H1 (cell line): ENCODE measurements around the gene NTMT1. TPM values are rescaled to one million over a fixed set of nuclear protein-coding genes. Genes with fewer than 3 reads are reported as not detected.
A peak's percentile ranks its signal among the peaks of the same experiment; 100 is the strongest.

ENCODE experiments used
- CTCF ChIA-PET: fragments of 300-600 bp; sonication (Branson Sonifier 250); formaldehyde crosslinking; loops from one replicate; lab custom pipeline; 2021; ENCODE audit not compliant: partially characterized antibody; lab: Charles Lee
- POLR2A ChIA-PET: fragments of 300-600 bp; sonication (Branson Sonifier 250); formaldehyde crosslinking; loops from one replicate; lab custom pipeline; 2021; ENCODE audit warnings: inconsistent platforms; ENCODE audit not compliant: partially characterized antibody; lab: Charles Lee
- DNase-seq, 2 experiments: peaks; one replicate each; pipeline versions ENCODE4 v3.0.0 to v3.0.0-alpha.2; 2010 to 2022; ENCODE audit warnings: low spot score in 2 of 2, low read depth in 1 of 2, mixed read lengths in 1 of 2
- FAIRE-seq: peaks from 2 replicates; lab custom pipeline; 2011; peaks lifted over from hg19 to GRCh38; lab: Jason Lieb, UNC
- H2AFZ ChIP-seq: 2 replicates; pipeline ENCODE4 v1.8.1; 2012; ENCODE audit warnings: low read length, inconsistent platforms
- H2AK5ac ChIP-seq: 2 replicates; pipeline ENCODE4 v1.6.1; 2013; ENCODE audit warnings: low read depth, low read length
- H2BK120ac ChIP-seq: replicated peaks from 2 replicates; pipeline ENCODE3; 2013; ENCODE audit warnings: low read depth, low read length, inconsistent platforms
- H2BK12ac ChIP-seq: 2 replicates; pipeline ENCODE4 v1.6.1; 2013; ENCODE audit warnings: low read depth, low read length
- H2BK15ac ChIP-seq: 2 replicates; pipeline ENCODE4 v1.6.1; 2013; ENCODE audit warnings: low read length
- H2BK20ac ChIP-seq: 2 replicates; pipeline ENCODE4 v1.6.1; 2013; ENCODE audit warnings: low read length
- H2BK5ac ChIP-seq: 2 replicates; pipeline ENCODE4 v1.6.1; 2013; ENCODE audit warnings: low read depth, low read length
- H3K14ac ChIP-seq: 2 replicates; pipeline ENCODE4 v1.6.1; 2013; ENCODE audit warnings: inconsistent platforms; ENCODE audit not compliant: insufficient read length
- H3K18ac ChIP-seq: 2 replicates; pipeline ENCODE4 v1.6.1; 2013; ENCODE audit warnings: low read length; ENCODE audit errors: extremely low read depth
- H3K23ac ChIP-seq: 2 replicates; pipeline ENCODE4 v1.6.1; 2013; ENCODE audit warnings: inconsistent platforms; ENCODE audit not compliant: insufficient read length
- H3K23me2 ChIP-seq: 2 replicates; pipeline ENCODE4 v1.6.1; 2013; ENCODE audit warnings: low read depth, low read length
- H3K27ac ChIP-seq: 2 replicates; pipeline ENCODE4 v1.6.1; 2011; ENCODE audit warnings: low read depth, low read length, inconsistent platforms
- H3K27me3 ChIP-seq, 4 experiments: replicated peaks in 1 of 4; 1 replicate in 1 of 4; 2 replicates in 3 of 4; pipeline versions ENCODE4 v1.6.1 to v1.8.1; 2011 to 2013; ENCODE audit warnings: low read length in 3 of 4, mild to moderate bottlenecking in 3 of 4, inconsistent platforms in 2 of 4, mixed read lengths in 2 of 4, moderate library complexity in 1 of 4; ENCODE audit not compliant: control insufficient read depth in 3 of 4, insufficient read depth in 3 of 4; ENCODE audit errors: extremely low read depth in 1 of 4
- H3K36me3 ChIP-seq, 4 experiments: 2 replicates each; pipeline versions ENCODE4 v1.6.1 to v1.8.1; 2011 to 2013; ENCODE audit warnings: mild to moderate bottlenecking in 4 of 4, low read length in 3 of 4, moderate library complexity in 2 of 4, control low read depth in 1 of 4, inconsistent platforms in 1 of 4; ENCODE audit not compliant: insufficient read depth in 4 of 4, control insufficient read depth in 2 of 4
- H3K4ac ChIP-seq: replicated peaks from 2 replicates; pipeline ENCODE3; 2013; ENCODE audit warnings: low read length, low read depth, mixed read lengths, inconsistent platforms; ENCODE audit not compliant: insufficient read length
- H3K4me1 ChIP-seq, 4 experiments: replicated peaks in 1 of 4; 1 replicate in 1 of 4; 2 replicates in 3 of 4; pipeline versions ENCODE4 v1.6.1 to v1.8.1; 2011 to 2013; ENCODE audit warnings: low read length in 3 of 4, inconsistent platforms in 2 of 4, mixed read lengths in 1 of 4; ENCODE audit not compliant: insufficient read depth in 4 of 4, control insufficient read depth in 3 of 4
- H3K4me2 ChIP-seq, 2 experiments: 2 replicates each; pipeline versions ENCODE4 v1.6.1 to v1.8.1; 2011 to 2013; ENCODE audit warnings: low read depth in 2 of 2, low read length in 2 of 2, control low read depth in 1 of 2, inconsistent platforms in 1 of 2, mild to moderate bottlenecking in 1 of 2; ENCODE audit not compliant: insufficient read depth in 1 of 2
- H3K4me3 ChIP-seq, 4 experiments: fragments of 200-600, 300-600 bp in 1 of 4; sonication (generic), shearing (Covaris generic), sonication (Bioruptor Twin) in 1 of 4; 2 replicates each; pipeline versions ENCODE4 v1.5.1 to v1.8.1; 2011 to 2016; ENCODE audit warnings: low read length in 4 of 4, low read depth in 3 of 4, control low read depth in 2 of 4, inconsistent platforms in 2 of 4, mild to moderate bottlenecking in 2 of 4, mixed read lengths in 1 of 4, moderate library complexity in 1 of 4; ENCODE audit not compliant: insufficient read depth in 2 of 4; ENCODE audit errors: extremely low read depth in 1 of 4
- H3K56ac ChIP-seq: replicated peaks from 2 replicates; pipeline ENCODE3; 2013; ENCODE audit warnings: low read depth, mild to moderate bottlenecking, mixed read lengths, low read length, inconsistent platforms; ENCODE audit not compliant: insufficient read length
- H3K79me1 ChIP-seq: 2 replicates; pipeline ENCODE4 v1.6.1; 2013; ENCODE audit warnings: low read depth, low read length, control low read depth
- H3K79me2 ChIP-seq, 2 experiments: 2 replicates each; pipeline versions ENCODE4 v1.6.1 to v1.8.1; 2012 to 2013; ENCODE audit warnings: low read length in 2 of 2, mild to moderate bottlenecking in 2 of 2, inconsistent platforms in 1 of 2; ENCODE audit not compliant: insufficient read depth in 2 of 2, control insufficient read depth in 1 of 2
- H3K9ac ChIP-seq, 4 experiments: replicated peaks in 1 of 4; 1 replicate in 1 of 4; 2 replicates in 3 of 4; pipeline versions ENCODE4 v1.6.1 to v1.8.1; 2011 to 2013; ENCODE audit warnings: low read depth in 3 of 4, low read length in 3 of 4, control low read depth in 2 of 4, mild to moderate bottlenecking in 2 of 4, moderate library complexity in 2 of 4, inconsistent platforms in 1 of 4; ENCODE audit errors: extremely low read depth in 1 of 4
- H3K9me3 ChIP-seq, 2 experiments: 2 replicates each; pipeline versions ENCODE4 v1.6.1 to v1.8.1; 2012 to 2013; ENCODE audit warnings: mild to moderate bottlenecking in 2 of 2, moderate library complexity in 2 of 2, control low read depth in 1 of 2, inconsistent platforms in 1 of 2, low read depth in 1 of 2, low read length in 1 of 2, mixed read lengths in 1 of 2; ENCODE audit not compliant: insufficient read depth in 2 of 2
- H4K20me1 ChIP-seq, 2 experiments: replicated peaks in 1 of 2; 2 replicates each; pipeline versions ENCODE3 to v1.8.1; 2011 to 2013; ENCODE audit warnings: inconsistent platforms in 2 of 2, low read length in 2 of 2, mild to moderate bottlenecking in 1 of 2; ENCODE audit not compliant: insufficient read depth in 2 of 2, control insufficient read depth in 1 of 2
- H4K5ac ChIP-seq: 2 replicates; pipeline ENCODE4 v1.6.1; 2013; ENCODE audit warnings: low read length, low read depth, mixed read lengths, inconsistent platforms; ENCODE audit not compliant: insufficient read length
- H4K8ac ChIP-seq: 2 replicates; pipeline ENCODE4 v1.8.0; 2013; ENCODE audit warnings: mild to moderate bottlenecking, moderate library complexity, low read length, inconsistent platforms; ENCODE audit not compliant: insufficient read depth; ENCODE audit errors: extremely low read depth
- H4K91ac ChIP-seq: replicated peaks from 2 replicates; pipeline ENCODE3; 2013; ENCODE audit warnings: low read length, mixed read lengths, inconsistent platforms; ENCODE audit not compliant: insufficient read length
- HDAC2 ChIP-seq, 2 experiments: fragments of 300-600 bp in 1 of 2; sonication (generic) in 1 of 2; IDR thresholded peaks; 2 replicates each; pipeline ENCODE4 v1.6.1; 2011 to 2012; ENCODE audit warnings: low read depth in 2 of 2, low read length in 2 of 2, mild to moderate bottlenecking in 2 of 2, moderate library complexity in 2 of 2, borderline replicate concordance in 1 of 2, inconsistent platforms in 1 of 2
- RAD21 ChIP-seq, 2 experiments: IDR thresholded peaks in 1 of 2; conservative IDR thresholded peaks in 1 of 2; 2 replicates each; pipeline ENCODE4 v1.6.1; 2011; ENCODE audit warnings: low read depth in 2 of 2, low read length in 2 of 2, improper control_type of control experiment in 1 of 2, inconsistent platforms in 1 of 2, mild to moderate bottlenecking in 1 of 2, moderate library complexity in 1 of 2
- SIN3A ChIP-seq, 2 experiments: IDR thresholded peaks in 1 of 2; conservative IDR thresholded peaks in 1 of 2; 2 replicates each; pipeline ENCODE4 v1.6.1; 2011 to 2012; ENCODE audit warnings: low read length in 2 of 2, improper control_type of control experiment in 1 of 2, low read depth in 1 of 2, mild to moderate bottlenecking in 1 of 2
- SIX5 ChIP-seq: IDR thresholded peaks from 2 replicates; pipeline ENCODE4 v1.6.1; 2011; ENCODE audit warnings: mild to moderate bottlenecking, low read depth, low read length
- TAF7 ChIP-seq: optimal IDR thresholded peaks from 2 replicates; pipeline ENCODE3; 2011; ENCODE audit warnings: low read depth, mild to moderate bottlenecking, inconsistent platforms, low read length, moderate library complexity, borderline replicate concordance
- TCF12 ChIP-seq: IDR thresholded peaks from 2 replicates; pipeline ENCODE4 v1.6.1; 2011; ENCODE audit warnings: low read depth, mild to moderate bottlenecking, low read length
- WGBS, 2 experiments: shearing (Covaris generic) in 1 of 2; methylation state at CpG; one replicate each; pipeline versions ENCODE4 v1.1.6 to v1.1.7; 2013 to 2015; ENCODE audit warnings: low lambda C conversion rate in 2 of 2, mixed read lengths in 2 of 2, inconsistent platforms in 1 of 2, low coverage in 1 of 2, missing lambda C conversion rate in 1 of 2; ENCODE audit not compliant: insufficient replicate concordance in 2 of 2, insufficient coverage in 1 of 2, insufficient read length in 1 of 2; ENCODE audit errors: extremely low coverage in 1 of 2, missing lambda C conversion rate in 1 of 2; 5-methylcytosine and 5-hydroxymethylcytosine counted together
- polyA plus RNA-seq, 7 experiments: library from polyadenylated mRNA; depleted of rRNA in 3 of 7; stranded (reverse) in 5 of 7; unstranded in 2 of 7; fragments of >200 nt in 5 of 7; fragments of 200-250 nt in 2 of 7; gene quantifications; 1 replicate in 5 of 7; 2 replicates in 1 of 7; 4 replicates in 1 of 7; pipeline versions ENCODE4 v1.2.1 to v1.2.3, GENCODE V29; 2011 to 2013; ENCODE audit warnings: missing spikeins in 2 of 7, mixed read lengths in 2 of 7
- total RNA-seq: library from RNA; stranded (reverse); fragmentation: NEBNext Ultra II Directional; extraction: Animal tissue kit (Norgen Biotek cat#: 25700); gene quantifications from 2 replicates; pipeline ENCODE4 v1.2.1, GENCODE V29; 2021
- TF ChIP-seq, protein P1 (sequence below), 3 experiments: IDR thresholded peaks; 1 replicate in 2 of 3; 2 replicates in 1 of 3; pipeline versions ENCODE4 v1.5.1 to v1.6.1; 2011; ENCODE audit warnings: low read length in 3 of 3, mild to moderate bottlenecking in 3 of 3, inconsistent platforms in 2 of 3, low read depth in 1 of 3, moderate library complexity in 1 of 3; ENCODE audit not compliant: insufficient read depth in 1 of 3; ENCODE audit errors: control extremely low read depth in 1 of 3

The NTMT1 gene
- total and polyA plus RNA-seq, 2 of the 8 experiments (the other 6 are each of a cell fraction or from before 2014, with no cell fraction given): 66.8 to 70.2 TPM

GRCh38 chr9:129676975-129677374 lies 51.0 kb downstream of the NTMT1 start:
- Histone ChIP-seq H3K4me1 (peaks cover 0 to 2% (median 0%) of the 10 kb centered on the region in 4 experiments; a peak in 3 of 7 replicates), H2BK5ac (no peak overlapping the region), H3K14ac (no peak overlapping the region), H3K9ac (no peak overlapping the region), H3K4me2 (no peak overlapping the region), H3K18ac (no peak overlapping the region), H3K27ac (no peak overlapping the region), H3K4ac (no peak overlapping the region), H4K5ac (no peak overlapping the region), H2BK120ac (no peak overlapping the region), H3K79me2 (no peaks in the 10 kb centered on the region), H3K4me3 (no peak overlapping the region), H3K27me3 (no peaks in the 10 kb centered on the region; a peak in 2 of 7 replicates), H3K56ac (no peak overlapping the region), H3K23ac (no peak overlapping the region), H3K79me1 (no peaks in the 10 kb centered on the region), H2AK5ac (no peak overlapping the region), H2AFZ (no peak overlapping the region), H2BK20ac (no peak overlapping the region), H3K23me2 (no peaks in the 10 kb centered on the region), H3K9me3 (no peaks in the 10 kb centered on the region), H2BK12ac (0 out of 2 replicates have a peak overlapping the region, but pooled peaks have one; percentile 3), H4K8ac (no peak overlapping the region; the same call in 1 of the 2 replicates), H4K91ac (no peak overlapping the region), H3K36me3 (no peaks in the 10 kb centered on the region), H4K20me1 (no peaks in the 10 kb centered on the region), H2BK15ac (no peak overlapping the region)
- ChIA-PET CTCF (interaction anchor here (0.9 to 1.9 kb wide), 9 partner anchors 10 to 75 kb away, joined by 3 to 9 read pairs (median 3); no protein-coding TSS in a partner anchor), POLR2A (no interaction called here)
- DNase-seq (peak in 1 of 2 experiments; percentile 48), FAIRE-seq (no peak)
- TF ChIP-seq SIN3A (conservative IDR thresholded peaks at IDR 0.05 in 1 of 2, IDR thresholded peaks at IDR 0.05 in 1 of 2; ENCODE audit: low read depth in 1 of 2, low read length in 2 of 2): no peak
- TF ChIP-seq SIX5: no peak
- no peak for TF ChIP-seq RAD21 (IDR thresholded peaks at IDR 0.05 in 1 of 2, conservative IDR thresholded peaks at IDR 0.05 in 1 of 2; ENCODE audit: low read depth in 2 of 2, low read length in 2 of 2)
- no peak for TF ChIP-seq TAF7
- no peak for TF ChIP-seq HDAC2 (IDR thresholded peaks at IDR 0.05; ENCODE audit: borderline replicate concordance in 1 of 2, low read depth in 2 of 2, low read length in 2 of 2)
- TF ChIP-seq TCF12: no peak
- TF ChIP-seq, protein P1, sequence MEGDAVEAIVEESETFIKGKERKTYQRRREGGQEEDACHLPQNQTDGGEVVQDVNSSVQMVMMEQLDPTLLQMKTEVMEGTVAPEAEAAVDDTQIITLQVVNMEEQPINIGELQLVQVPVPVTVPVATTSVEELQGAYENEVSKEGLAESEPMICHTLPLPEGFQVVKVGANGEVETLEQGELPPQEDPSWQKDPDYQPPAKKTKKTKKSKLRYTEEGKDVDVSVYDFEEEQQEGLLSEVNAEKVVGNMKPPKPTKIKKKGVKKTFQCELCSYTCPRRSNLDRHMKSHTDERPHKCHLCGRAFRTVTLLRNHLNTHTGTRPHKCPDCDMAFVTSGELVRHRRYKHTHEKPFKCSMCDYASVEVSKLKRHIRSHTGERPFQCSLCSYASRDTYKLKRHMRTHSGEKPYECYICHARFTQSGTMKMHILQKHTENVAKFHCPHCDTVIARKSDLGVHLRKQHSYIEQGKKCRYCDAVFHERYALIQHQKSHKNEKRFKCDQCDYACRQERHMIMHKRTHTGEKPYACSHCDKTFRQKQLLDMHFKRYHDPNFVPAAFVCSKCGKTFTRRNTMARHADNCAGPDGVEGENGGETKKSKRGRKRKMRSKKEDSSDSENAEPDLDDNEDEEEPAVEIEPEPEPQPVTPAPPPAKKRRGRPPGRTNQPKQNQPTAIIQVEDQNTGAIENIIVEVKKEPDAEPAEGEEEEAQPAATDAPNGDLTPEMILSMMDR (IDR thresholded peaks at IDR 0.05; ENCODE audit: control extremely low read depth in 1 of 3, insufficient read depth in 1 of 3, low read depth in 1 of 3, low read length in 3 of 3): peak in 1 of 3 experiments; percentile 10; a peak in 1 of 4 replicates
- 79% methylated on average over 12 of the region's 12 CpGs; no CpG with 5 or more reads in 1 of the 2 experiments for WGBS, 2 experiments
